Fibroblast of skin of abdomen (primary cell): ENCODE results near the gene POM121L2.
A peak's percentile ranks its signal among the peaks of the same experiment; 100 is the strongest.
"Not testable (repeated sequence)": the region's sequence is repeated elsewhere in the genome, so short reads cannot be mapped to it uniquely, and the experiment has no call there.

Experiments used
- DNase-seq: peaks from one replicate; pipeline ENCODE4 v3.0.0-alpha.2; 2013

Gene POM121L2

DNA sequence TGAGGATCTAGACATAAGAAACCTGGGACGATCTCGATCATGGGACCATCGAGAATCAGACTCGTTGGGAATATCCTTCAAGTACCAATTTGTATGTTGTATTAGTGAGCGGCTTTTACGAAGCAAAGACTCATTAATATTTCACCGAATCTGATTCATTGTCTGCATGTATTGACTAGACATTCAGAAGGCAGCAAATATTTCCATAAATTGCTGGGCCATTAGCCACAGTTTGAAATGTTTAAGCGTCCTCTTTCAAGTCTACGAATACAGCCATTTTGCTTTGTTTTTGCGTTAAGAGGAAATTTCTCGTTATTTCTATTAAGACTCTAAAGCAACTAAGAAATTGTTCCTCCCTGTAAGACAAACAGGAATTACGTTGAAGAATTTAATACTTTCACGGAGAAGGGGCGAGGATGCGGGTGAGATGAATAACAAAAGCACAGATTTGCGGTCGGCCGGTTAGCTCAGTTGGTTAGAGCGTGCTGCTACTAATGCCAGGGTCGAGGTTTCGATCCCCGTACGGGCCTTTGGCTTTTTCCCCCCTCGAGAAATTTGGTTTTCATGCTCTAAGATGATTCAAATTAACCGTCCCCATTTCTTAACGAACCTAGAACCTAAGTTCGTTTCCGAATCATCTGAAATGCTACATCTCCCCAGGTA lies 18.5 kb downstream of the POM121L2 start:
- peak; percentile 58 for DNase-seq

GRCh38 chr6:27290850-27291208 lies 21.2 kb downstream of the POM121L2 start:
- no peak for DNase-seq

DNA sequence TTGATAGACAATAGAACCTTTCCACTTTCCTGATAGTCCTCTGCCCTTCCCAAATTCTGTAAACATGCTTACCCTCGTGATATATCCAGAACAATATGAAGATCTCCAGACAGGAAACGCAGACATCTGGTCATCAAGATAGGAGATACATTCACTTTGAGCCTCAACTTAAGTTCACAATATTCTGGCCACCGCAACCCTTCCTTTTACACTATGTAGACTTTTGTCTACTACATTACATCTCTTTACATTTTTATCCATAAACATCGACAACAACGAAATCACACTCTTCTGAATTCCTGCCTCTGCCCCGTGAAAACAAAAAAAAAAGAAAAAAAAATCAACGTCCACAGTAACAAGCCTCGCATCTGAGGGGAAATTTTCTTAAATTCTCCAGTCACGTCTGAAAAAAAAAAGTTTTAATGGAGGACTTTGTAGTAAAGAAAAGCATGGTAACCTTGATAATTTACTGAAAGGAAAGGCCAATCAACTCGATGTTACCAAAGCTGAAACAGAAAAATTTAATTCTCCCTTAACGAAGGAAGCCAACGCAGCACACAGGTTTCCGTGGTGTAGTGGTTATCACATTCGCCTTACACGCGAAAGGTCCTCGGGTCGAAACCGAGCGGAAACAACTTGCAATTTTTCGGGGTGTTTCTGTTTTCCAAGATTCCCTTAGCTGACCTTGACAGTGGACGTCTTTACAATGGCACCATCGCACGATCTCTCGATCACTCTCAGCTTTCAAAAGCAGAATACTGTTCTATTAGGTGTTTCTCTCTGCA lies 21.8 kb downstream of the POM121L2 start:
- DNase-seq = no peak

DNA sequence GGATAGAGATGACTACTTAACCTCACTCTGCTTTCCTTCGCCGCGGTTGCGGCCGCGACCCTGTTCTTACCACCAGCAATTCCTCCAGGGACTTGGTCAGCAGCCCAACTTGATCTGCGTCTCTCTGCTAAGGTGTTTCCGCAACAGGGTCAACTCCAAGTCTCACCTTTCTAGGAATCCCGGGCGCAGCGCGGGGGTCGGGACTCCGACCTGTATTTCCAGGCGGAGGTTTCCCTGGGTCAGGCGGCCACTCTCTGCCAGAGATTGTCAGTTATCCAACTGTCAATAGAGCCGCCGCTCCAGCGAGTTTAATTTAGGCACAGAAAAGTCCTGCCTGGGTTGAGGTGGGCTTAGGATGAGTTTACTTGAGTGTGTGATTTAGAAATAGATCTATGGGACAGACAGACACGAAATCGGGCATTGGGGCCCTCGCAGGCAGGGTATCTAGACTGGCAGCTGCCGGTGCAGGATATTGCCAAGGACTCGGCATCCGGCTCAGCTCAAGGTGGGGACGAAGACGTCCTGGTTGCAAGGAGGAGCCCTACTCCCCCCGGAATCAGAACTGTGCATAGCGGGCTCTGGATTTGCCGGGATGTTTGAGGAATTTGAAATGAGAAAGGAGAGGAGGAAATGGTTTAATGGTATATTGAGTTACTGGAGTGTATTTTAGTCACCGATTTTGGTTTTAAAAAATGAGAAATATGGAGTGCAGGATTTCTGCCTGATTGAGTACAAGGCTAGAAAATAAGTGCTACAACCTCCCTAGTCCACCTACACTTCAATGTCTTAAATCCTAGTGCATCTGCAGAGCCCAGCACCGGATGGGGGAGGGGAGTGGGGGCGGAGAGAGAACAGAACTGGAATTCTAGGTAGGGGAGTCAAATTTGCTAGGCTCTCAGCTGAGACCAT lies 23.7 kb downstream of the POM121L2 start:
- no peak for DNase-seq

GRCh38 chr6:27287751-27288135 lies 24.3 kb downstream of the POM121L2 start:
- DNase-seq = no peak

DNA sequence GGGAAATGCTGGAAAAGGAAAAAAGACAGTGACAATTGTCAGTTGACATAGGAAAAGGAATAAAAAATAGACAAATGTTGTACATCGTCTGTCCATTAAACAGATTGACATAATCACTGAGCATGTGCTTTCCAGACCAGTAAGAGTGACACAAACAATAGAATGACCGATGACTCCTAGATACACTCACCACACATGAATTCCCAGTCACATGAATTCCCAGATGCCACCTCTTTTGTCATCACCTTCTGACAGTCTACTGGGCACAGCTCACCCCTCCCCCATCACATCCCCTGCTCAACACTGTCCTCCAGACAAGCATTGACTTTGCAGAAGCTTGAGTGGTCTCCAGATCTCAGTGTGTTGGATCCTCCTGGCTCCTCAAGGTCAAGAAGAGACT lies 25.9 kb downstream of the POM121L2 start:
- DNase-seq = no peak

DNA sequence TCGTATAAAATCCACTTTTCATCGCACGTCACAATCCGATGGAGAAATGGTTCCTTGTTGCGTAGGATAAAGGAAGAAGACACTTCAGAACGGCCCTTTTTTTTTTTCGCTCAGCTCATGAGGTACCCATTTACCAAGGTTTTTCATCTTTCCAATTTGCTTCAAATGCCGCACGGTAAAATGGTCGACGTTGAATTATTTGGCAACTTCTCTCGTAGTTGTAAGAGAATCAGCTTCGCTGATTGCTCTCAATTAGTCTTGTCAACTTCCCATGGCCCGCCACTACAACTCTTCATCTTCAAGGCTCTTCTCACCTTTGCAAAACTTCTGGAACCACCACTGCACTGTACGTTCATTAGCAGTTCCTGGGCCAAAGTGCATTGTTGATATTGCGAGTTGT lies 28.8 kb downstream of the POM121L2 start:
- no peak for DNase-seq

DNA sequence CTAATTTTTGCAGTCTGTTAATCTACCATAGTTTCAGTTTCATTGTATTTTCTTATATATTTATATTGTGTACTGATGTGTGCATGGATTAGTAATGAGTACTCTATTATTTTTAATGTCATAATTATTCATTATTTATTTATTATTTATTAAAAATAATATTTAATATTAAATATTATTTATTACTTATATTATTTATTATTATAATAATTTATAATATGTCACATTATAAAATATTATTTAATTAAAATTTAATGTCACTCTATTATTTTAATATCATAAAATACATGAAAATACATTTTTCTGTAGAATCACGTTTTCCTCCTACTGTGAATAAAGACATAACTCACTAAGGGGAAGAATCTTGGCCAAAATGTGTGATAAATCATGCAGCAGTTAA lies 30.5 kb downstream of the POM121L2 start:
- no peak for DNase-seq

DNA sequence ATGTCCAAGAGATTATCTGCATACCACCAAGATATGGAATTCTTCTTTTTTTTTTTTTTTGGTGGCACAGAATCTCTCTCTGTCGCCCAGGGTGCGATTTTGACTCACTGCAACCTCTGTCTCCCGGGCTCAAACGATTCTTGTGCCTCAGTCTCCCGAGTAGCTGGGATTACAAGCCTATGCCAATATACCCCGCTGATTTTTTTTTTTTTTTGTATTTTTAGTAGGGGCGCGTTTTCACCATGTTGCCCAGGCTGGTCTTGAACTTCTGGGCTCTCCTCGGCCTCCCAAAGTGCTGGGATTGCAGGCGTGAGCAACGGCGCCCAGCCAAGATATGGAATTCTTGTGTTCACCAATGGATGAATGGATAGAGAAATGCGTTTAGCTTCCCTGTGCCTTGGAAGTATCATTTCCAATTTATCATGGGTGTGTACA lies 31.0 kb downstream of the POM121L2 start:
- no peak for DNase-seq

- no peak for DNase-seq
These were observed 31.5 kb downstream of the POM121L2 start for GRCh38 chr6:27280540-27281000.

DNA sequence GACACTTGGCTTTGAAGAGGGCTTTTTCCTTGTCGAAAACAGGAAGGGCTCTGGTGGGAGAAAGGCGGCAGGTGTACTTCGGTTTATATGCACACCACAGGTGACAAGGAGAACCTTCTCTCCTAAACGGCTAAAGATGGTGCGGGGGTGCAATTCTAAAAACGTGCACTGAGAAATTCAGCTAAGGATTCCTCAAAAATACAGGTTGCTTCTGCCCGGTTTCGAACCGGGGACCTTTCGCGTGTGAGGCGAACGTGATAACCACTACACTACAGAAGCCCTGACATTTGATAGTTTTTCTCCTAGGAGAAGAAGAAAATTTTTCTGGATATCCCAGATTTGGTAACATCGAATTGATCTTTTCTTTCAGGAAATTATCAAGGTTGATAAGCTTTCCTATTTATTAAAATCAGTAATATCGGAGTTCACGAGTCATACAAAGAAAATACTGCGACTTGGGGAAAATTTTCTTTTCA lies 32.0 kb downstream of the POM121L2 start:
- peak; percentile 50 for DNase-seq

- DNase-seq = no peak
These were observed 32.5 kb downstream of the POM121L2 start for GRCh38 chr6:27279513-27280063.

DNA sequence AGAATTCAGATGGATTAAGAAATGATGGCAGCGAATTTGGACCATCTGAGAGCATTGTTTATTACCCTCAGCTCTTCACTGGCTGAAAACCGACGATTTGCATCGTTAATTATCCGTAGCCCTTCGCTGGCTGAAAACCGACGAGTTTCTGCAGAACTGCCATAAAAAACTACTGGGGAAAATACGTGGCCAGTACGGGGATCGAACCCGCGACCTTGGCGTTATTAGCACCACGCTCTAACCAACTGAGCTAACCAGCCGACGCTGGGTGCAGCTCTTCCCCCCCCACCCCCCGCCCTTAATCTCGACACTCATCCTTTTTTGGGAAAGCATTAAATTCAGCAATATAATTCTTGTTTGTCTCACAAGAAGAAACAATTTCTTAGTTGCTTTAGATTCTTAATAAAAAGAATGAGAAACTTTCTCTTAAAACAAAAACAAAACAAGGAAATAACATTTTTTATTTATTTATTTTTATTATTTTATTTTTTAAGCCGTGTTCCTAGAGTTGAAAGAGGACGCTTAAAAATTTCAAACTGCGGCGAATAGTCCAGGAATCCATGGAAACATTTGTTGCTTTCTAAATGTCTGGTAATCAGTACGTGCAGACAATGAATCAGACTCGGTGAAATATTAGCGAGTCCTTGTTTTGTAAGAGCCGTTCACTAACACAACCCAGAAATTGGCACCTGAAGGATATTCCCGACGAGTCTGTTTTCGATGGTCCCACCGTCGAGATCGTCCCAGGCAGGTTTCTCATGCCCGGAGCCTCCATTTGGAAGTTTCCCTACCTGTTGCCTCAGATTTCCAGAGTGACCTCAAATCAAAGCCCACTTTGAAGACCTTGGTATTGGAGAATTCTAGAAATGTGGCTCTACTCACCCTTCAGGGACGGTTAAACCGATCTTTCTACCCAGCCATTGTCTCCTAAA lies 36.8 kb downstream of the POM121L2 start:
- DNase-seq = no peak

DNA sequence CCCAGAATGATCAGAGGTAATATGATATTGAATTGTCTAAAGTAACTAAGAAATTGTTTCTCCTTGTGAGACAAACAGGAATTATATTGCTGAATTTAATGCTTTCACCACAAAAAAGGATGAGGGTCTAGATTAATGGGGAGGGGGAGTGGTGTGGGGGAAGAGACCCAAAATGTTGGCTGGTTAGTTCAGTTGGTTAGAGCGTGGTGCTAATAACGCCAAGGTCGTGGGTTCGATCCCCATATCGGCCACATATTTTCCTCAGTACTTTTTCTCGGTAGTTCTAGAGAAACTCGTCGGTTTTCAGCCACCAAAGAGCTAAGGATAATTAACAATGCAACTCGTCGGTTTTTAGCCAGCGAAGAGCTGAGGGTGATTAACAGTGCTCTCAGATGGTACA lies 38.3 kb downstream of the POM121L2 start:
- no peak for DNase-seq

DNA sequence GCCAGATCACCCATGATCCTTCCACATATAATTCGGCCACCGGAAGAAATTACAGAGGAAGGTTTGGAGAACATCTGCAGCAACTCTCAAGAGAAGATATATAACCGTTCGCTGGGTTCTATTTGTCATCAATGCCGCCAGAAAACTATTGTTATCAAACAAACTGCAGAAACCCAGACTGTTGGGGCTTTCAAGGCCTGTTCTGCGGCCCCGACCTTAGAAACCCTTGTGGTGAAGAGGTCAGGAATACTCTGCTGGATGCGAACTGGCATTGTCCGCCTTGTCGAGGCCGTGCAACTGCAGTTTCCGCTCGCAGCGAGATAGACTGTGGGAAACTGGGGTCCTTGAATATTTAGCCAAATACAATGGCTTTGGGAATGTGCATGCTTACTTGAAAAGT lies 43.3 kb downstream of the POM121L2 start:
- DNase-seq = no peak

DNA sequence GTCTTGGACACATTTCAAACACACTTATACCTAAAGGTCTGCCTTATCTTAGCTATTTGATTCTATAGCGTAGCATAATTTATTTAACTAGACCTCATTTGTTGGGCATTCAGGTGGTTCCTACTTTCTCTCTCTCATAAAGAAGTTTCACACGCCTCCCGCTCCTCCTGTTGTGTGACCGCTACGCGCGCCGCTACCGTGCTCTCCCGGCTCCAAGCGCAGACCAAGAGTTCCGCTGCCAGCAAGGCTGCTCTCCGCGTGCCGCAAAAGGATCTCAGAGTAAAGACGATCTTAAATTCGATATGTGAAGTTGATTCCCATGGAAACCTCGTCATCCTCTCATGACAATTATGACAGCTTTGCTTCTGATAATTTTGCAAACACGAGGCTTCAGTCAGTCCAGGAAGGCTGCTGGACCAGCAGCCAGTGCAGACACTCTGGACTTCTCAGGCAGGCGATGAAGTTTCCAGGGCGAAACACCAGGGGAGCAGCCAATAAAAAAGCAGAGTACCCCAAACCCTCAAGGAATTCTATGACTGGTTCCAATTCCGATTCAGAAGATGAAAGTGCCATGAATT lies 44.1 kb downstream of the POM121L2 start:
- no peak for DNase-seq

DNA sequence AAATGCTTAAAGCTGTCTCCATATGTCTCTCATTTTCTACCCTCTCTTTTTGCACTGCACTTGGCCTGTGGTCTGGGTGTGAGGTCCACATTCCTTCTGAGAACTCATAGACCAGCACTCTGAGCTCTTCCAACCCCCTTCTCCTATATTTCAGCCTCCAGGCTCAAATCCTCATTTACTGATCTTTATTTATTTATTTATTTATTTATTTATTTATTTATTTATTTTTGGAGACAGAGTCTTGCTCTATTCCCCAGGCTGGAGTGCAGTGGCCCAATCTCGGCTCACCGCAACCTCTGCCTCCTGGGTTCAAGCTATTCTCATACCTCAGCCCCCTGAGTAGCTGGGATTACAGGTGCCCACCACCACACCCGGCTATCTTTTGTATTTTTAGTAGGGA lies 45.1 kb downstream of the POM121L2 start:
- not testable (repeated sequence) for DNase-seq

- DNase-seq = no peak
These were observed 48.2 kb downstream of the POM121L2 start for GRCh38 chr6:27263886-27264285.

GRCh38 chr6:27260836-27261375 lies 51.2 kb downstream of the POM121L2 start:
- DNase-seq = no peak

DNA sequence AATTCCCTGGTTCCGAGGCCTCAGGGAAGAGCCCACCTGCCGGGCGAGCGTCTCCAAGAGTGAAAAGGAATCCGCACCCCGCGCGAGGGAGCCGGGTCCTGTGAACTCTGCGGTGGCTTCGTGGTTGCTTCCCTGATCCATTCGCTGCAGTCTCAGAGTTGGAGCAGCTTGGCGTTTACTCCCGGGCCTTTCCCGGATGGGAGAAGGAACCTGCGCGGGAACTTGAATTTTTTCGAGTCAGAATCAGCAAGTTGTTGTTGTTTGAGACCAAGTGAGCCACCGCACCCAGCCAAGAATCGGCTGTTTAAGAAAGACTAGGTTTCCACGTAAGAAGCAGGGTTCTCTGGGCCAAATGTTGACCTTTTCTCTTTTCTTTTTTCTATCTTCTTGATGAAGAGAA lies 51.7 kb downstream of the POM121L2 start:
- no peak for DNase-seq
